ENCODE data around the gene KREMEN1.

KREMEN1 gene

GRCh38 chr22:29208879-29209623 is 136.2 kb downstream of the KREMEN1 start:
- peak; percentile 94 for DNase-seq

GRCh38 chr22:29209624-29209929 is 136.7 kb downstream of the KREMEN1 start:
- DNase-seq = no peak

- no peak for DNase-seq
Measured at GRCh38 chr22:29211066-29211465, 138.2 kb downstream of the KREMEN1 start.

GRCh38 chr22:29211466-29211865 is 138.6 kb downstream of the KREMEN1 start:
- DNase-seq = no peak

- no peak for DNase-seq
Measured at GRCh38 chr22:29212743-29213142, 139.9 kb downstream of the KREMEN1 start.

- DNase-seq = no peak
Measured at GRCh38 chr22:29213493-29213892, 140.7 kb downstream of the KREMEN1 start.

- no peak for DNase-seq
Measured at GRCh38 chr22:29214232-29214631, 141.4 kb downstream of the KREMEN1 start.

- DNase-seq = no peak
Measured at GRCh38 chr22:29215012-29215860, 142.4 kb downstream of the KREMEN1 start.

GRCh38 chr22:29216011-29216872 is 143.4 kb downstream of the KREMEN1 start:
- DNase-seq = no peak

- DNase-seq = peak; percentile 66
Measured at GRCh38 chr22:29216873-29217666, 144.2 kb downstream of the KREMEN1 start.
